Esophagus squamous epithelium (tissue), 4 donors: ENCODE data around the gene PIEZO1.

Experiments
- POLR2A ChIP-seq, 4 donors: fragments of 450-650 bp; IDR thresholded peaks; one replicate each; pipeline ENCODE4 v1.6.1; 2017; ENCODE audit warnings: antibody characterized with exemption in 4 of 4, mild to moderate bottlenecking in 4 of 4, moderate library complexity in 3 of 4
- TF ChIP-seq, protein P1 (sequence below), 6 experiments: fragments of 450-650 bp in 4 of 6; fragments of 200-600 bp in 2 of 6; sonication (generic) in 2 of 6; IDR thresholded peaks; one replicate each; pipeline ENCODE4 v1.5.1; 2016 to 2019; ENCODE audit warnings: antibody characterized with exemption in 6 of 6, mild to moderate bottlenecking in 4 of 6, moderate library complexity in 4 of 6

DNA sequence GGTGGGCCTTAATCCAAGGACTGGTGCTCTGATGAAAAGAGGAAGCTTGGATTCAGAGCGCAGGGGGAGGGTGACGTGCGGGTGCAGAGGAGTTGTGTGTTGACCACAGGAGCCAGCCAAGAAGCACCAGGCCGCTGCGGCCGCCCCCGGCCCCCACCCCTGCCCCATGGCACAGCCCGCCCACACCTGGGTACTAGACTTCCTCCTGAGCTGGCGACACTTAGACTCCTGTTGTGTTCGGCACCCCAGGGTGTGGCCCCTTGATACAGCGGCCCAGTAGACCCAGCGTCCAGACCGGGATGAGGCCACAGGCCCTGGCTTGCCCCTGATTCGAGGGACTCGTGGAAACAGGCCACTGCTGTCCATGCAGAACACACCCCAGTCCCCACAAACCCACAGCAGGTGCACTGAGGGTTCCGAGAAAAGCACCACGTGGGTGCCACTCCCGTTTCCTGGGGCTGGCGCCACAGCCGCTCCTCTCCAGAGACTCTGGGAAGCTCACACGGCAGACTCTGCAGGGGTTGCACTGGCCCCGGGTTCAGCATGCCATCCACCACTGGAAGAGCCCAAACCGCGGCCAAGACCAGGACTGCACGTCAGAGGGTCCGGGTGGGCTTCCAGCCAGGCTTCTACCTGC, 93.0 kb downstream of the PIEZO1 start:
- TF ChIP-seq, protein P1, sequence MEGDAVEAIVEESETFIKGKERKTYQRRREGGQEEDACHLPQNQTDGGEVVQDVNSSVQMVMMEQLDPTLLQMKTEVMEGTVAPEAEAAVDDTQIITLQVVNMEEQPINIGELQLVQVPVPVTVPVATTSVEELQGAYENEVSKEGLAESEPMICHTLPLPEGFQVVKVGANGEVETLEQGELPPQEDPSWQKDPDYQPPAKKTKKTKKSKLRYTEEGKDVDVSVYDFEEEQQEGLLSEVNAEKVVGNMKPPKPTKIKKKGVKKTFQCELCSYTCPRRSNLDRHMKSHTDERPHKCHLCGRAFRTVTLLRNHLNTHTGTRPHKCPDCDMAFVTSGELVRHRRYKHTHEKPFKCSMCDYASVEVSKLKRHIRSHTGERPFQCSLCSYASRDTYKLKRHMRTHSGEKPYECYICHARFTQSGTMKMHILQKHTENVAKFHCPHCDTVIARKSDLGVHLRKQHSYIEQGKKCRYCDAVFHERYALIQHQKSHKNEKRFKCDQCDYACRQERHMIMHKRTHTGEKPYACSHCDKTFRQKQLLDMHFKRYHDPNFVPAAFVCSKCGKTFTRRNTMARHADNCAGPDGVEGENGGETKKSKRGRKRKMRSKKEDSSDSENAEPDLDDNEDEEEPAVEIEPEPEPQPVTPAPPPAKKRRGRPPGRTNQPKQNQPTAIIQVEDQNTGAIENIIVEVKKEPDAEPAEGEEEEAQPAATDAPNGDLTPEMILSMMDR (IDR thresholded peaks at IDR 0.05) = no peak
- TF ChIP-seq POLR2A (IDR thresholded peaks at IDR 0.05) = no peak
